Glomerular endothelial cell (primary cell): Measurements from ENCODE around the gene RGMA. TPM values are rescaled to one million over a fixed set of nuclear protein-coding genes. Genes with fewer than 3 reads are reported as not detected.
A peak's percentile ranks its signal among the peaks of the same experiment; 100 is the strongest.

Experiments
- DNase-seq: peaks from one replicate; pipeline ENCODE4 v3.0.0-alpha.2; 2011; ENCODE audit warnings: low read depth, low spot score; ENCODE audit errors: extremely low read depth
- total RNA-seq: library from RNA; depleted of rRNA; stranded (reverse); fragments of >200 nt; gene quantifications from 2 replicates; pipeline ENCODE4 v1.2.3, GENCODE V29; 2015

Gene RGMA
- total RNA-seq, 1 donor from 2014 or later: 0.35 TPM

DNA sequence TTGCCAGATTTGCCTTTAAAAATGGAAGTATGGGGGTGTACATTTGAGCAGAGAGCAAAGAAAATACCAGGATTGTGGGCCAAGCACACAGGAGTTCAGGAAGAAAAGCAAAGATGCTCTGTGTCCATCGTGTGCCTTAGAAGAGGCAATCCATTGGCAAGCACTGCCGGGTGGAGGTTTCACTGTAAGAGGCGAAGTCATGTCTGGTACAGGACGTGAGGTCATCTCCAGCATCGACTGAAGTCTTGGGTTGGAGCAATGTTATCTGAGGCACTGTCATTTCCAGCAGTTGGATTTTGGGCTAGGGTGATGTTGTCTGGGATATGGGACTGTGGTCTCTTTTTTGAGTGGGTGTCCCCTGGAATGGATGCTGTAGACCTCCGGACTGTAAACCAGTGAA lies 4.8 kb upstream of the RGMA start:
- DNase-seq: no peak

GRCh38 chr15:93091465-93091864 lies 2.5 kb upstream of the RGMA start:
- no peak for DNase-seq

DNA sequence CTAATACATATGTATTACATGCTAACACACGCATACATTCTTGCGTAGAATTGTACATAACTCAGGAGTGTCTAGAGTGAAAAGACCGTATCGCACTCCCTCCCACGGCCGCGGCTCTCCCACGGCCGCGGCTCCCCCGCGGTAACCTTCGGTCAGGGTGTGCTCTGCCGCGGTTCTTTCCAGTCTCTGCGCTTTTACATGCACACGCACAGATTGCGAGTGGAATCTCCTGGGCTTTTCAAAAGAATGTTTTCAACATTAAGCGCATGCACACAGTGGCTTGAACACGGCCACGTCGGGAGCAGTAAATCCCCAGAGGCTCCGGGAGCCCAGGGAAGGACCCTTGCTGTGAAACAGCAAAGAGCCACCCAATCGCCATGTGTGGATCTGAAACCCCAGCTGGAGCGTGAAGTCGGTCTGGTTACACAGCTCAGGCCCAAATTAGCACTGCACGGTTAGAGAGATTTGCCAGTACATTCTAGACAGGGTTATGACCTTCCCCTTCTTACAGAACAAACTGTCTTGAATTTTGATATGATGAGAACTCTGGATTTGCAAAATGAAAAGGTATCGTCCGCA lies 805 bp upstream of the RGMA start:
- no peak for DNase-seq

- DNase-seq: no peak
These were observed 621 bp downstream of the RGMA start for GRCh38 chr15:93088200-93088980.

DNA sequence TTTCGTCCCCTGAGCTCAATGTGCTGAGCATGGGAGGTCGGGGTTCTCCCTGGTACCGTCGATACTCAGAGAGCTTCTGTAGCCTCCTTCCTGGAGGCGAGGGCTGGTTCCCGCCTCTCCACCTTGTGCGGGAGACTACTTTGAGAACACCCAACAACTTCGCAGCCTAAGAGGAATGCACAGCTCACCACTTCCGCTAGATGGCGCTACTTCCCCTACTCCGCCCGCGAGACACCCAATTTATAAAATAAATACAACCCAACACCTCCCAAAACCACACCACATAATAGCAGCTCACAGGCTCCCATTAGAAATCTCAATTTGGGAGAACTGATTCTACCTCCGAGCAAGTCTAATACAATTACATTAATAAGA lies 1.2 kb downstream of the RGMA start:
- peak; percentile 5 for DNase-seq

DNA sequence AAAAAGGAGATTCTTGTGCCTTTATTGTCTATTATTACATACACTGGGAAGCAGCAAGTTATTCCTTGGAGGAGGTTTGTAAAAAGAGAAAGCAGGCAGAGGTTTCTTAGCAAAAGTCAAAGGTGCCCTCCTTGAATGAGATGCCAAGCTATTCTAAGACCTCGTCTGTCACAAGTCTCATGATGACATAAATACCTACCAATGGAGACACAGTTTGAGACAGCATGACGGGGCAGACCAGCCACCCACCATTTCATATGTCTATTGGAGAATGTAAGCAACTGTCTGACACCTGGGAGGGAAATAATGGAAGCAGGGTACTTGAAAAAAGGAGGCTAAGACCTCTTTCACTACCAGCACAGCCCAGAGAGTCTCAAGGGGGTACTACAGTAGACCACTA lies 2.2 kb downstream of the RGMA start:
- DNase-seq: no peak

DNA sequence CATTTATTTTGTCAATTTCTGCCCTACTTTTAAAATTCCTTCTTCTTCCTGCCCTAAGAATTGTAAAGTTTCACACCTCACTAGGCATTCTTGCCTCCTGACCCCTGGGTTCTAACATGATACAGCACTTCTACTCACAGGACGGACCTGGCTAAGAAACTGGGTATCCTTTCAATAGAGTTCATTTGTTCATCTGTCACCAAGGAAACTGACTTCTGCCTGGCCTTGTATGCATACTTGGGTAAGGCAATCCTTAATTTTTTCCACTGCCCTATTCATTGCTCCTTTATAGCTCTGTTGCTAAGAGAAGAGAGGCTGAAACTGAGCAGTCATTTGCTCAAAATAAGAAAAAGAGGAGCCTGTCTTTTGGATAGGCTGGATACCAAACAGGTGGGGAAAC lies 3.3 kb downstream of the RGMA start:
- no peak for DNase-seq

- no peak for DNase-seq
These were observed 6.2 kb downstream of the RGMA start for GRCh38 chr15:93082861-93083260.

DNA sequence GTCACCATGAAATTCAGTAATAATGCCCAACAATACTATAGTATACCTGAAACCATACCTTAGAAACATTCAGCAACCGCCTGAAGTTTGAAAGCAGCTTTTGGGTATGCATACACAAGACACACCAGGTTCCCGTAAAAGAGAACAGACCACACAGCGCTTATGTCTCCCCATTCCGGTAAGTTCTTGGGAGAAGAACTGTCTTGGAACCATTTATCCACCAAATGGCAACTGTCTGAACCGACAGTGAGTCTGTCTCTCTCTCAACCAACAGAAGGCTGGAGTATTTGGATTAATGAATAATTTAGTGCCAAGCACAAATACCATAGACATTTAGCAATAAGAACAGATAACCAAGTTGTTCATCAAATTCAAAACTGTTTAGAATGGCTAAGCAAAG lies 7.6 kb downstream of the RGMA start:
- DNase-seq: no peak

GRCh38 chr15:93080451-93080850 lies 8.6 kb downstream of the RGMA start:
- no peak for DNase-seq

DNA sequence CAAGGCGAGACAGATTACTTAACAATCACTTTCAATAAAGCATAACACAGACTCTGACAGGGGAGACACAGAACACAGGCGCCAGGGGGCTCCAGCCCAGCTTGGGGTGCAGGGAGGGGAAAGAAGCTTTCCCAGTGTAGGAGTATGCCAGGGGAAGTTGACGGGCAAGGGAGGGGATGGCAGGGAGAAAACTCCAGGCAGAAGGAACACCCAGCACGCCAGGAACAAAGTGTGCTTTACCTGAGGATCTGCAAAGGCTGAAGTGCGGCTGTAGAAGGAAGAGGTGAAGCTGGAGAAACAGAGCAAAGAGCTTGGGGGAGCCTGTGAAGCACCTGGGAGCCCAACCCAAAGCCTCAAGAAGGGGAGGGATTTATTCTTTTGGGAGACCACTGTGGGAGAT lies 12.1 kb downstream of the RGMA start:
- DNase-seq: no peak

- no peak for DNase-seq
These were observed 12.8 kb downstream of the RGMA start for GRCh38 chr15:93076217-93076616.

DNA sequence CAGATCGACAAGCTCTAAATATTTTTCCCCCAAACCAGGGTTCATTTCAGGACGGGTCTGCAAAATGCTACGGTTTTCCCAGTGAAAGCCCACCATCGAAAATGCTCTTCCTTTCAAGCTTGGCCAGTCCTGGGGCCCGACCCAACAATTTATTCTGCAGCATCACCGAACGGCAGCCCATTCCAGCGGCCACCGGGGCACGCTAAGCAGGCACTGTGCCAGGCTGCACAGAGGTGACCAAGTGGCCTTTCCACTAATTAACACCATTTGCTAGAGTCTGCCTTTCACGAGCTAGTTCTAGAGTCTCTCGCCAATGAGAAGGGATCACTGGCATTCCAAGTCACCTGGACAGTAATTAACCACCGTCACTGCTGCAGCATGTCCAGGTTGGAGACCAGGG lies 14.4 kb downstream of the RGMA start:
- no peak for DNase-seq

DNA sequence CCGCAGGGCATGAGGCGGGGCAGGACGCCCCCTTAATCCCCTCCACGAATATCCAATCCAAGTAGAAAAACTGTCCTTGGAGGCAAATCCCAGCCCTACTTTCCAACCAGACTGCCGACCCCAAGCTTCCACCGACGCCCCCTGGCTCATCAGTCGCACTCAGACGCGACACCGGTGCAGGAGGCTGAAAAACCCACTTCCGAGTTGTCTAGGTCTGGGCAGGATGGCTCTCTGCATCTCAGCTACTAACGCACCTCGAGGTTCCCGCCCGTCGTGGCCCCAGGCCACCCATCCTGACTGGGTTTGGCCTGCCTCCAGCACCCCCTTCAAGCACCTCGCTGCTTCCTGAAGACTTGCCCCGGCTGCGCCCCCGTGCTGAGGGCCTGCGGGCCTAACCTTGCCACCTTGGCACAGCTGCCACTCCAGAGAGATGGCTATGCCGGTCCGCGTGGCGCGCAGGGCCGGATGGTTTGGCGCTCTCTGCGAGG lies 15.5 kb downstream of the RGMA start:
- DNase-seq: no peak

DNA sequence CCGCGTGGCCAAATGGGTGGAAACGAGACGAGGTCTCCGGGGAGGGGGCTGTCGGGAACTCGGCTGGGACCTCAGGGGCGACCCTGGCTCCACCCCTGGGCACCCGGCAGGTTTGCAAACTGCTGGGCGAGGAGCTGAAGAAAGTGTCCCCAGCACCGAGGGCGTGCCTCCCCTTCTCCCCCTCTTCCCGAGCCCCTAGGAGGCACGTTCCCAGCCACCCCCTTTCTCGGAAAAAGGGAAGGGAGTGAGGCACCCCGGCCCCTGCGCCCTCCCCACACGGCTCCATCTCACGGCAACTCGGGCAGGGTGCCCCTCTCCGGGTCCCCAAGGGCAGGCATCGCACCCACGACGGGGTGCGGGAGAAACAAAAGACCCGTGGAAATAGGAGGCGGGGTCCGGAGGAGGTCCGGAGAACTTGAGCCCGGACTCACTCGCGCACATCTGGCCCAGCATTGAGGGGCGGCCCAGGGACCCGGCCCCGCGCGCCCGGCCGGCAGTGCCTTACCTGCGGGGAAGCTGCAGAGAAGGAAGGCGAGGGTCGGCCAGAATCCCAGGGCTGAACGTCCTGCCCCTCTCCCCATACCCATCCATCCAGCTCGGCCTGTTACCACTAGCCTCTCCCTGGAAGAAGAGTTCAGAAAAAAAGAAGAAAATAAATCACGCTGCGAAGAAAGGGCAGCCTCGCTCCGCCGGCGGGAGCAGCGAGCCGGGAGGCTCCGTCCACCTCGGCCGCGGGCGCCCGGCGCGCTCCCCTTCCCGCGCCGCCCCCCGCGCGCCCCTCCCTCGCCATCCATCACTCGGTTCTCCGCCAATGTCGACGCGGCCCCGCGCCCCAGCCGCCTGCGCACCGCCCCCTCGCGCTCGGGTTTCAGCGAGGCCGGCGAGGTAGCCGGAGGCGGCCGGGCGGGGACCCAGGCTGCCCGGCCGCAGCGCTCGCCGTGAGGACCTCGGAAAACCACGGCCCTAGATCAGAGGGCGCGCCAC lies 16.3 kb downstream of the RGMA start:
- no peak for DNase-seq

DNA sequence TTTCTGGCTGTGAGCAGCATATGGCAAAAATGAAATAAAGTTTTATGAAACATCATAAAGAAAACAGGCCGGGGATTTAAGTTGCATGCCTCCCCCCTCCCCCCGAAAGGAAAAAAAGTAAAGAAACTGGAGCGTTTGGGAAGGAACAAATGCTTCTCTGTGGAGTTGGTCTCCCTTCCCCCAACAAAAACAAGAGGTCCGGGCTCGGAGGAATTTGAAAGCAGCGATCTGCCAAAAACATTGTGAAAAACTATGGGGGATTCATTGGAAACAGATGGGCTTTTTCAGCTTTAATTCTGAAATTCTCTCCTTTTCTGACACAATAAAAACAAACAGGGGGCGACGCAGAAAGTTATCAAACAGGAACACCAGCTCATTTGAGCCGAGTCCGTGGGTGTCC lies 17.0 kb downstream of the RGMA start:
- DNase-seq: no peak

- DNase-seq: no peak
These were observed 17.5 kb downstream of the RGMA start for GRCh38 chr15:93071469-93071936.

DNA sequence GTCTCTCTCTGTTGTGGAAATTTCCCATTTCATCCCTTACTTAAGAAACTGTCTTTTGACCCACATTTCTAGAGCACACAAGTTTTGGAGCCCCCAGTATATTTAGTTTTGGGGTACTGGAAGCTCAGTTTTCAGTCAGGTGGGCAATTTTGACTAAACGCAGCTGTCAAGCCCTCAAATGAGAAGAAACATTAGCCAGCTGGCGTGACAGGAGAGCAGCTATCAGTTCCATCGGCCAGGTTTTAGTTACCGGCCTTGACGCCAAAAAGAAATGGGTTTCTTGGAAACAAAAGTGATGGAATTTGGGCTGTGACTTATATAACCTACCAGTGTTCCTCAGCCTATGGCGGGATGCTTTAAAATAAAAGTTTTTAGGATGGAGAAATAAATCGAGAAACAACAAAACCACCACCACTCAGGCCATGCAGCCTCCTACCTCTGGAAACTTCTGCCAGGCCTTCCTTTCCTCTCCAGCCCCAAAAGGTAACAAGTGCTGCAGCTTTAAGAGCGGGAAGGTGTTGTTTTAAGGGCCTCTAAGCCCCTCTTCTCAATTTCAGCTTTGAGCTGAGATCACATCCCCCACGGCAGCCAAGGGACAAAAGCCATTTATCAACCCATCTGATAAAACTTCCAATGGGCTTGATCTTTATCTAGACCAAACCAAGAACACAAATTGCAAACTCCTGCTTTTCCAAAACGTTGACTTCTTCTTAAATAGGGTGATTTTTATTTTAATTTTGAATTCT lies 18.3 kb downstream of the RGMA start:
- no peak for DNase-seq

DNA sequence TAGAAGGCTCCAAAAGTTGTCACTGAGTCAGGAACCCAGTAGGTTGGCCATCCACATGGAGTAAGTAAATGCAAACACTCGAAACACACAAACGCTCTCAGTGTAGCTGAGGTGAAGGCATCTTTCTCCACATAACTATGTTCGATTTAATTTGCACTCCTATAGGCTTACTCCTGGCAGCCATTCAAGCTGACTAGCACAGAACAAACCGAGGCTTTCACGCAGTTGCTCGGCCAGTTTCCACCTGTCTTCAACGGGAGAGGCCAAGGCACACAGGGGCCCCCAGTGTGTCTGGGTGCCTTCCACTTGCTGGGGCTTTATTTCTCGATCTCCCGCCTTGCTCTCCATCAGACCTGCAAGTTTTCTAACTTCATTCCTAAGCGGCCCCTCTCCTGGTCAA lies 18.9 kb downstream of the RGMA start:
- DNase-seq: no peak

DNA sequence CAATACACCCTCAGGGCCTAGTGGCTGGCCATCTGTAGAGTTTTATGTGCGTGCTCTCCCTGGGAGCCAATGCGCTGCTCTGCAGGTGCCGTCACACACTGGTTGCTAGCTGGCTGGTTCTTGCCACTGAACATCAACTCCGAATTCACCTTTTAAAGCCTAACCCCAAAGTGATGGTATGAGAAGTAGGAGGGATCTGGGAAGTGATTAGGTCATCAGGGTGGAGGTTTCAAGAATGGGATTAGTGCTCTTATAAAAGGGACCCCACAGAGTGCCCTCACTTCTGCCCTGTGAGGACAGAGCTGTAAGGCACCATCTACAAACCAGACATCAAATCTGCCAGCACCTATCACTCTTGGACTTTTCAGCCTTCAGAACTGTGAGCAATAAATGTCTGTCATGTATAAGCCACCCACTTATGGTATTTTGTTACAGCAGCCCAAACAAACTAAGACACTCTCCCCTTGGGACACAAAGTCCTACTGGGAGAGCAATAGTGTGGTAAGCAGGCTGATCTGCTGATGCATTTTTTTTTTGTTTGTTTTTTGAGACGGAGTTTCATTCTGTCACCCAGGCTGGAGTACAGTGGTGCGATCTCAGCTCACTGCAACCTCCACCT lies 20.3 kb downstream of the RGMA start:
- DNase-seq: no peak
